ENCODE results near the gene CYP2A7.
"Not testable (repeated sequence)": the region's sequence is repeated elsewhere in the genome, so short reads cannot be mapped to it uniquely, and the experiment has no call there.

CYP2A7 gene

GRCh38 chr19:40838477-40838876 lies 43.6 kb downstream of the CYP2A7 start:
- DNase-seq: not testable (repeated sequence)

DNA sequence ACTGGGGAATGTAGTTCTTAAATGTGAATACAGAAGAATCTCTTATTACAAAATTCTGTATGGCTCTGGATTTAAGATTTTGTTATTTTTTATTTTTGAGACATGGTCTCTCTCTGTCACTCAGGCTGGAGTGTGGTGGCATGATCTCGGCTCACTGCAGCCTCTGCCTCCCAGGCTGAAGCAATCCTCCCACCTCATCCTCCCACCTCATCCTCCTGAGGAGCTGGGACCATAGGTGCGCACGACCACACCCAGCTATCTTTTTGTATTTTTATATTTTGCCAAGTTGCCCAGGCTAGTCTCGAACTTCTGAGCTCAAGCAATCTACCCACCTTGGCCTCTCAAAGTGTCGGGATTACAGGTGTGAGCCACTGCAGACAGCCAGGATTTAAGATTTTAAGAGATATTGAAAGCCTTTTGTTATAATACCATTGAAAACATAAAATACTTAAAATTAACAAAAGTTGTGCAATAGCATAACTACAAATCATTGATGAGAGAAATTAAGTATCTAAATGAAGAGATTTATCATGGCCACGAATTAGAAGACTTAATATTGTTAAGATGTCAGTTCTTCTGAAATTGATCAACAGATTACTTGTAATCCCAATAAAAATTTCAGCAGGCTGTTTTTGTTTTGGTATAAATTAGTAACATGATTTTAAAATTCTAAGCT lies 45.1 kb downstream of the CYP2A7 start:
- DNase-seq: no peak

DNA sequence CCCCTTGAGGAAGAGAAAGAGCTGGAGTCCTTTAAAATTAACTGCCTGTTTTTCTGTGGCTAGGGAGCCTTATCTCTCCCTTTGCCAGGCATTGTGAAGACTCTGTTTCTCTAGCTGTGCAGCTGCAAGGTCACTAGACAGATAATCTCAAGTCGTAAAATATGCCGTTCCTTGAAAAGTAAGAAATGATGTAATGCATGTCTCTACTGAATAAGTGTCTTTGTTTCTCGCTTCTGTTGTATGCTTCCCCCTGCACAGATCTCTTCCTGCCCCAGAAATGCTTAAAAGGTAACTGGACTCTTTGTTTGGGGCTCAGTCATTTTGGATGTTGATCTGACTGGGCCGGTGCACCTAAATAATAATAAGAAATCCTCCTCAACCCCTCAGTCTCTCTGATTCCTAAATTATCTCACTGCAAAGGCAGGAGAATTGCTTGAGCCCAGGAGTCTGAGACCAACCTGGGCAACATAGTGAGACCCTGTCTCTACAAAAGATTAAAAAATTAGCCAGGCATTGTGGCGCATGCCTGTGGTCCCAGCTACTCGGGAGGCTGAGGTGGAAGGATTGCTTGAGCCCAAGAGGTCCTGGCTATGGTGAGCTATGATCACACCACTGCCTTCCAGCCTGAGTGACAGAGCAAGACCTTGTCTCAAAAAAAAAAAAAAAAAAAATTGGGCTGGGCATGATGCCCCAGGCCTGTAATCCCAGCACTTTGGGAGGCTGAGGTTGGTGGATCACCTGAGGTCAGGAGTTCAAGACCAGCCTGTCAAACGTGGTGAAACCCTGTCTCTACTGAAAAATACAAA lies 48.1 kb downstream of the CYP2A7 start:
- not testable (repeated sequence) for DNase-seq

- DNase-seq: not testable (repeated sequence)
Measured at GRCh38 chr19:40832431-40832790, 49.6 kb downstream of the CYP2A7 start.

GRCh38 chr19:40831502-40832430 lies 50.3 kb downstream of the CYP2A7 start:
- peak; percentile 97 for DNase-seq

DNA sequence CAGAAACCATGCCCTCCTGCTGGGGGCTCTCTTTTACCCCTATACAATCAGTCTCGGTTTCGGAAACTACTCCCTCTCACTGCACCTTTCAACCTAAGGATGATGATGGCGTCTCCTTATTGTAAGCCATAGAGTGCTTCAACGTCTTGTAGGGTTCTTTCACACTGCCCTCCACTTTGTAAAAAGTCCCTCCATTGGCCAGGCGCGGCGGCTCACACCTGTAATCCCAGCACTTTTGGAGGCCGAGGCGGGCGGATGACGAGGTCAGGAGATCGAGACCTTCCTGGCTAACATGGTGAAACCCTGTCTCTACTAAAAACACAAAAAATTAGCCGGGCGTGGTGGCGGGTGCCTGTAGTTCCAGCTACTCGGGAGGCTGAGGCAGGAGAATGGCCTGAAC lies 51.3 kb downstream of the CYP2A7 start:
- not testable (repeated sequence) for DNase-seq

DNA sequence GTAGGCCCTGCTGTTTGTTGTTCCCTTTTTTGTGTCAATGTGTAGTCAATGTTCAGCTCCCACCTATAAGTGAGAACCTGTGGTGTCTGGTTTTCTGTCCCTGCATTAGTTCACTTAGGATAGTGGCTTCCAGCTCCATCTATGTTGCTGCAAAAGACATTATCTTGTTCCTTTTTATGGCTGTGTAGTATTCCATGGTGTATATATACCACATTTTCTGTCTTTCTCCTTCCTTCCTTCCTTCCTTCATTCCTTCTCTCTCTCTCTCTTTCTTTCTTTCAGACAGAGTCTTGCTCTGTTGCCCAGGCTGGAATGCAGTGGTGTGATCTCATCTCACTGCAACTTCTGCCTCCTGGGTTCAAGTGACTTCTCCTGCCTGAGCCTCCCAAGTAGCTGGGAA lies 52.8 kb downstream of the CYP2A7 start:
- no peak for DNase-seq

DNA sequence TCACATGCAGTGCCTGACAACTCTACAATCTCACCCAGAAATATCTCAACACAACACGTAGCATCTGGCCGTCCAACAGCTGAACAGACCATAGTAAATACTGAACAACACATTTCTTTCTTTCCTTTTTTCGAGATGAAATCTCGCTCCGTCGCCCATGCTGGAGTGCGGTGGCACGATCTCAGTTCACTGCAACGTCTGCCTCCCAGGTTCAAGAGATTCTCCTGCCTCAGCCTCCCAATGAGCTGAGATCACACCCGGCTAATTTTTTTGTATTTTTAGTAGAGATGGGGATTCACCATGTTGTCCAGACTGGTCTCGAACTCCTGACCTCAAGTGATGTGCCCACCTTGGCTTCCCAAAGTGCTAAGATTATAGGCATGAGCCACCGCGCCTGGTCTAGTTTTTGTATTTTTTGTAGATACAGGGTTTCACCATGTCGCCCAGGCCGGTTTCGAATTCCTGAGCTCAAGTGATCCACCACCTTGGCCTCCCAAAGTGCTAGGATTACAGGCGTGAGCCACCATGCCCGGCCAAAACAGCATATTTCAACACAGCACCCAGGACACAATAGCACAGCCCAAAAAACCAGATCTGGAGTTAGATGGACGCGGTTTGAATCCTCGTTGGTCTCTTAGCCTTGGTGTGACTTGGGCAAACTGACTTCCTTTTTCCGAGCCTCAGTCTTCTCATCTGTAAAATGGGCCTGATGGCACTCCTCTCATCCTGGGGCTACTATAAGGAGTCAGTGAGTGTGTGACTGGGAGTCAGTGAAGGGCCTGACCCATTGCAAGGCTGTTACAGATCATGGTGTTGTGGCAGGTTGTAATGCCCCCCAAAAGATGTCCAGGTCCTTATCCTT lies 54.4 kb downstream of the CYP2A7 start:
- DNase-seq: no peak

DNA sequence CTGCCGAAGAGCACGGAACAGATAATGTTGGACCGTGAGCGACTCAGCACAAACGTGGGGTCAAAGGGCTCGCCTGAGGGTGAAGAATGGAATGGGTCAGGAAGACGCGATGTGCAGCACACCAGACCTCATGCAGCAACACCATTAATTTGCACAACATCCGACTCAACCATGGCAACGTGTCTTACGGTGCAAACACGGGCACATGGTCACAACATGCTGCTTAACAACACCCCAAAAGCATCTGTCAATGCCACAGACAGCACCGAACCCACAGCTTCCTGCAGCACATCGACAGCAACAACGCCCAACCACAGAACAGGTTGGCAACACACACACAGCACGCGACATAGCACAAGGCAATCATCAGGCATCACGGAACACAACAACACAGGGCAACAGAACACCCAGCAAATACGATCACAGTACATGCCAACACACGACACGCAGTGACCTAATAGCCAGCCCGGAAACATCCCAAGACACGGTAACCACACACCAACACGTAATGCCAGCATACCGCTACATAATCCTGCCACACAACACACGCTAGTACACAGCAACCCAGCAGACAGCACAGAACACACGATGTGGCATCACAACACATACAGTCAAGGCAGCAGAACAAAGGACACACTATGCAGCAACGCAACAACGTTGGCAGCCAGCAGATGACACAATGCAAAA lies 55.2 kb downstream of the CYP2A7 start:
- not testable (repeated sequence) for DNase-seq

GRCh38 chr19:40826312-40826698 lies 55.7 kb downstream of the CYP2A7 start:
- DNase-seq: not testable (repeated sequence)

- DNase-seq: not testable (repeated sequence)
Measured at GRCh38 chr19:40825460-40826095, 56.5 kb downstream of the CYP2A7 start.
